Measurements from ENCODE around the gene FLCN.

GRCh38 chr17:17168401-17168800, 68.6 kb downstream of the FLCN start:
- TF ChIP-seq CTCF (IDR thresholded peaks at IDR 0.05 in 4 of 5, conservative IDR thresholded peaks at IDR 0.05 in 1 of 5) (no peak), POLR2A (IDR thresholded peaks at IDR 0.05) (no peak)
